Neural cell (in vitro differentiated cells): ENCODE data around the gene CLPX. TPM values are rescaled to one million over a fixed set of nuclear protein-coding genes. Genes with fewer than 3 reads are reported as not detected.
A peak's percentile ranks its signal among the peaks of the same experiment; 100 is the strongest.
"Not testable (repeated sequence)": the region's sequence is repeated elsewhere in the genome, so short reads cannot be mapped to it uniquely, and the experiment has no call there.

Experiments
- H2AFZ ChIP-seq: fragments of 200-600, 300-800 bp; sonication (generic), shearing (Covaris generic); 2 replicates; pipeline ENCODE4 v1.6.0; 2014; ENCODE audit warnings: low read depth, mild to moderate bottlenecking, antibody characterized with exemption, low read length, moderate library complexity
- H3F3A ChIP-seq: fragments of 200-600 bp; shearing (Covaris generic); 2 replicates; pipeline ENCODE4 v1.6.1; 2016; ENCODE audit warnings: mild to moderate bottlenecking, moderate library complexity, mixed read lengths, antibody characterized with exemption, low read length; ENCODE audit not compliant: insufficient read depth, poor library complexity, severe bottlenecking
- H3K27ac ChIP-seq: fragments of 200-600, 300-800 bp; sonication (generic), shearing (Covaris generic); 2 replicates; pipeline ENCODE4 v1.5.1; 2014; ENCODE audit warnings: mild to moderate bottlenecking, low read length, moderate library complexity
- H3K27me3 ChIP-seq: fragments of 300-800, 200-600 bp; sonication (generic), shearing (Covaris generic); 2 replicates; pipeline ENCODE4 v1.6.0; 2014; ENCODE audit warnings: mild to moderate bottlenecking, low read depth, low read length, moderate library complexity; ENCODE audit not compliant: insufficient read depth
- H3K36me3 ChIP-seq: fragments of 300-800, 200-600 bp; sonication (generic), shearing (Covaris generic); 2 replicates; pipeline ENCODE4 v1.5.1; 2014; ENCODE audit warnings: mild to moderate bottlenecking, antibody characterized with exemption, low read length, moderate library complexity; ENCODE audit not compliant: insufficient read depth
- H3K4me2 ChIP-seq: fragments of 300-800, 200-600 bp; sonication (generic), shearing (Covaris generic); 2 replicates; pipeline ENCODE4 v1.6.0; 2014; ENCODE audit warnings: mild to moderate bottlenecking, low read length
- H3K4me3 ChIP-seq: fragments of 300-800, 200-600 bp; sonication (generic), shearing (Covaris generic); 2 replicates; pipeline ENCODE4 v1.5.1; 2014; ENCODE audit warnings: mild to moderate bottlenecking, low read length, moderate library complexity
- H3K79me2 ChIP-seq: fragments of 200-600 bp; shearing (Covaris generic); replicated peaks from 2 replicates; pipeline ENCODE4 v1.6.0; 2014; ENCODE audit warnings: mild to moderate bottlenecking, low read length, moderate library complexity; ENCODE audit not compliant: insufficient read depth
- H3K9ac ChIP-seq: fragments of 300-800, 200-600 bp; sonication (generic), shearing (Covaris generic); 2 replicates; pipeline ENCODE4 v1.6.1; 2016; ENCODE audit warnings: mild to moderate bottlenecking, low read length, mixed read lengths
- H3K9me2 ChIP-seq: fragments of 200-600 bp; shearing (Covaris generic); 2 replicates; pipeline ENCODE4 v1.6.1; 2016; ENCODE audit warnings: mild to moderate bottlenecking, low read length, mixed read lengths; ENCODE audit not compliant: insufficient read depth
- H3K9me3 ChIP-seq: fragments of 200-600, 300-800 bp; sonication (generic), shearing (Covaris generic); 2 replicates; pipeline ENCODE4 v1.6.1; 2016; ENCODE audit warnings: mild to moderate bottlenecking, mixed run types, low read length, moderate library complexity, mixed read lengths
- H4K20me1 ChIP-seq: fragments of 200-600 bp; shearing (Covaris generic); 2 replicates; pipeline ENCODE4 v1.6.1; 2016; ENCODE audit warnings: mild to moderate bottlenecking, mixed run types; ENCODE audit not compliant: insufficient read depth
- EP300 ChIP-seq: fragments of 450-650 bp; conservative IDR thresholded peaks from 2 replicates; pipeline ENCODE4 v1.6.1; 2014; ENCODE audit warnings: antibody characterized with exemption, mild to moderate bottlenecking, moderate library complexity; ENCODE audit not compliant: poor library complexity, severe bottlenecking
- EZH2 ChIP-seq: fragments of 200-600, 300-800 bp; shearing (Covaris generic), sonication (generic); IDR thresholded peaks from 2 replicates; pipeline ENCODE4 v1.6.1; 2014; ENCODE audit warnings: antibody characterized with exemption, low read length, borderline replicate concordance, mild to moderate bottlenecking; ENCODE audit not compliant: insufficient read depth, poor library complexity, severe bottlenecking
- MXI1 ChIP-seq: fragments of 450-650 bp; conservative IDR thresholded peaks from 2 replicates; pipeline ENCODE4 v1.6.1; 2014; ENCODE audit warnings: antibody characterized with exemption, mild to moderate bottlenecking; ENCODE audit not compliant: poor library complexity, severe bottlenecking
- POLR2AphosphoS5 ChIP-seq: IDR thresholded peaks from 2 replicates; pipeline ENCODE4 v1.6.1; 2012
- RAD21 ChIP-seq: fragments of 450-650 bp; conservative IDR thresholded peaks from 2 replicates; pipeline ENCODE4 v1.6.1; 2014; ENCODE audit warnings: antibody characterized with exemption, mild to moderate bottlenecking, moderate library complexity
- SMC3 ChIP-seq: fragments of 450-650 bp; conservative IDR thresholded peaks from 2 replicates; pipeline ENCODE4 v1.6.1; 2014; ENCODE audit warnings: antibody characterized with exemption, mild to moderate bottlenecking, moderate library complexity; ENCODE audit not compliant: poor library complexity
- TAF1 ChIP-seq: IDR thresholded peaks from 2 replicates; pipeline ENCODE4 v1.6.1; 2012; ENCODE audit warnings: low read depth
- polyA plus RNA-seq: library from polyadenylated mRNA; depleted of rRNA; stranded (reverse); fragments of >200 nt; gene quantifications from 2 replicates; pipeline ENCODE4 v1.2.3, GENCODE V29; 2014
- TF ChIP-seq, protein P1 (sequence below): fragments of 450-650 bp; IDR thresholded peaks from 2 replicates; pipeline ENCODE4 v1.5.1; 2014; ENCODE audit warnings: antibody characterized with exemption, mild to moderate bottlenecking, moderate library complexity; ENCODE audit not compliant: poor library complexity, severe bottlenecking
- TF ChIP-seq, protein P2 (sequence below): IDR thresholded peaks from 2 replicates; pipeline ENCODE4 v1.6.1; 2012; ENCODE audit warnings: borderline replicate concordance

Gene CLPX
- polyA plus RNA-seq, 1 donor from 2014 or later = 44.9 TPM

DNA sequence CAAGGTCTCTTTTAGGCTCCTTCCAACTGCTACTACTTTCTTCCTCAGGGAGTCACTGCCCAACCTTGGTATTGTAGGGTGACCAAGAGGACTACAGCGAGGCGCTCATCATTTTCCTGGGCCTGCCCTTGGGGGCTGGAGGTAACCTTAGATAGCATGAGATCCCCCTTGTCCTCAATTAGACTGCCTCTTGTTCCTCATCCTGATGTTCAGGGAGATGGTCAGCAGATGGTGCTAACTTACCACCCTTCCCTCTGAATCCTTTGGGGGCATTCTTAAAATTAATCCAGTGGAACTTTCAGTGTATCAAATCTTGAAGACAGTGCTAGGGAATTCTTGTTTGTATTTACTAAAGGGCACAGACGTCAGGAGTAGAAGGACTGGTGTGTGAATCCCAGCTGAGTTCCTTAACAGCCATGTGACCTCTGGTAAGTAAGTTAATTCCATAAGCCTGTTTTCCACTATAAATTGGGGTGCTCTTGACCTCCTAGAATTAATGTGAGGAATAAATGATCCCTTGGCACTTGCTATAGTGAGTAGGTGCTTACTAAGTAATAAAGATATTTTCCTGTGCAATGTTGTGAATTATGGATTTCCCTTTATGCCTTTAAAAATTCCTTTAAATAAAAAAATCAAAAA, 4.1 kb upstream of the CLPX start:
- Histone ChIP-seq H3K36me3 (no peaks in the 10 kb centered on the region), H3K27ac (no peak overlapping the region), H4K20me1 (no peaks in the 10 kb centered on the region), H3K9me3 (no peaks in the 10 kb centered on the region), H3K9ac (no peak overlapping the region), H3K27me3 (no peaks in the 10 kb centered on the region), H3K4me2 (no peak overlapping the region), H3K79me2 (peaks cover 5% of the 10 kb centered on the region), H3K9me2 (no peaks in the 10 kb centered on the region), H3F3A (no peaks in the 10 kb centered on the region), H2AFZ (no peak overlapping the region), H3K4me3 (no peak overlapping the region)
- no peak for TF ChIP-seq POLR2AphosphoS5
- peak; percentile 86 for TF ChIP-seq SMC3
- peak; percentile 89 for TF ChIP-seq RAD21
- no peak for TF ChIP-seq EP300
- TF ChIP-seq TAF1 = no peak
- TF ChIP-seq, protein P1, sequence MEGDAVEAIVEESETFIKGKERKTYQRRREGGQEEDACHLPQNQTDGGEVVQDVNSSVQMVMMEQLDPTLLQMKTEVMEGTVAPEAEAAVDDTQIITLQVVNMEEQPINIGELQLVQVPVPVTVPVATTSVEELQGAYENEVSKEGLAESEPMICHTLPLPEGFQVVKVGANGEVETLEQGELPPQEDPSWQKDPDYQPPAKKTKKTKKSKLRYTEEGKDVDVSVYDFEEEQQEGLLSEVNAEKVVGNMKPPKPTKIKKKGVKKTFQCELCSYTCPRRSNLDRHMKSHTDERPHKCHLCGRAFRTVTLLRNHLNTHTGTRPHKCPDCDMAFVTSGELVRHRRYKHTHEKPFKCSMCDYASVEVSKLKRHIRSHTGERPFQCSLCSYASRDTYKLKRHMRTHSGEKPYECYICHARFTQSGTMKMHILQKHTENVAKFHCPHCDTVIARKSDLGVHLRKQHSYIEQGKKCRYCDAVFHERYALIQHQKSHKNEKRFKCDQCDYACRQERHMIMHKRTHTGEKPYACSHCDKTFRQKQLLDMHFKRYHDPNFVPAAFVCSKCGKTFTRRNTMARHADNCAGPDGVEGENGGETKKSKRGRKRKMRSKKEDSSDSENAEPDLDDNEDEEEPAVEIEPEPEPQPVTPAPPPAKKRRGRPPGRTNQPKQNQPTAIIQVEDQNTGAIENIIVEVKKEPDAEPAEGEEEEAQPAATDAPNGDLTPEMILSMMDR = peak; percentile 87

DNA sequence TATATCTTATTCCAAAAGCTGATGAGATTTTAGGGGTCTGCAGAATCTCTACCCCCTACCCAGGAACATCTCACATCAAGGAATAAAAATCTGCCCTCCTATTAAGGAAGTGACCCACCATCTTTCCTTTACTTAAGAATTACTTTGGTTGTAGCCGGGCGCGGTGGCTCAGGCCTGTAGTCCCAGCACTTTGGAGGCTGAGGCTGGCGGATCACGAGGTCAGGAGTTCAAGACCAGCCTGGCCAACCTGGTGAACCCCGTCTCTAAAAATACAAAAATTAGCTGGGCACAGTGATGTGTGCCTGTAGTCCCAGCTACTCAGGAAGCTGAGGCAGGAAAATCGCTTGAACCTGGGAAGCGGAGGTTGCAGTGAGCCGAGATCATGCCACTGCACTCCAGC, 3.3 kb upstream of the CLPX start:
- not testable (repeated sequence) for H3K27me3 ChIP-seq, H3K36me3 ChIP-seq, H4K20me1 ChIP-seq, H3F3A ChIP-seq, H3K9me3 ChIP-seq, H3K27ac ChIP-seq, H3K4me3 ChIP-seq, H2AFZ ChIP-seq, H3K9ac ChIP-seq, H3K4me2 ChIP-seq, H3K9me2 ChIP-seq
- peaks cover 13% of the 10 kb centered on the region for H3K79me2 ChIP-seq

DNA sequence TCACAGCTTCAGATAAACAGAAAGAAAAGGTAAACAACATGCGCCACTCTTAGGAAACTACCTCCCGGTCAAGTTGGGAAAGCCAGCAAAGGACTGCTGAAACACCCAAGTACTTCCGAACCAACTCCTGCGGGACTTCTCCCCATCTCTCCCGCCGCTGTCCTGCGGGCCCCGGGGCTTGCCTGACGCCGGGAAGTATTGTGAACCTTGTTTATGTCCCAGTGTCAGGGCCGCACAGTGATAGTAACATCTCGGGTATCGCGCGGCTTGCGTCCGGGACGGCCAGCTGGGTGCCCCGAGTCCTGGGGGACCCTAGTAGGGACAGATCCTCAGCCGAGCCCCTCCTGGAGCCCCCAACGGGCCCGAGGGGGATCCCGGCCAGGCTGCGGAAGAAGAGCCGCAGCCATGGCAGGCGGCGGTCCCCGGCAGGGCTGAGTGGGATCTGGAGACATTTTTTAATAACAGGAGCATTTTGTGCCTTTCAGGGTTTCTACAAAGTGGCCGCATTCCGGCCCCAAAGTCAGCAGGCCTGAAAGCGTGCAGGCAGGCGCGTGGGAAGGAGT, 756 bp downstream of the CLPX start:
- Histone ChIP-seq H3K36me3 (peaks cover 9% of the 10 kb centered on the region), H3K27me3 (no peaks in the 10 kb centered on the region), H3K9me3 (no peaks in the 10 kb centered on the region), H3K4me2 (peak overlapping the region; percentile 95), H3K79me2 (peaks cover 47% of the 10 kb centered on the region), H3K9ac (peak overlapping the region; percentile 93), H3K9me2 (no peaks in the 10 kb centered on the region), H3K27ac (peak overlapping the region; percentile 88), H3K4me3 (peak overlapping the region; percentile 88), H2AFZ (peak overlapping the region; percentile 56), H3F3A (no peaks in the 10 kb centered on the region), H4K20me1 (no peaks in the 10 kb centered on the region)
- no peak for TF ChIP-seq RAD21
- TF ChIP-seq SMC3 = no peak
- peak; percentile 65 for TF ChIP-seq MXI1
- TF ChIP-seq, protein P2, sequence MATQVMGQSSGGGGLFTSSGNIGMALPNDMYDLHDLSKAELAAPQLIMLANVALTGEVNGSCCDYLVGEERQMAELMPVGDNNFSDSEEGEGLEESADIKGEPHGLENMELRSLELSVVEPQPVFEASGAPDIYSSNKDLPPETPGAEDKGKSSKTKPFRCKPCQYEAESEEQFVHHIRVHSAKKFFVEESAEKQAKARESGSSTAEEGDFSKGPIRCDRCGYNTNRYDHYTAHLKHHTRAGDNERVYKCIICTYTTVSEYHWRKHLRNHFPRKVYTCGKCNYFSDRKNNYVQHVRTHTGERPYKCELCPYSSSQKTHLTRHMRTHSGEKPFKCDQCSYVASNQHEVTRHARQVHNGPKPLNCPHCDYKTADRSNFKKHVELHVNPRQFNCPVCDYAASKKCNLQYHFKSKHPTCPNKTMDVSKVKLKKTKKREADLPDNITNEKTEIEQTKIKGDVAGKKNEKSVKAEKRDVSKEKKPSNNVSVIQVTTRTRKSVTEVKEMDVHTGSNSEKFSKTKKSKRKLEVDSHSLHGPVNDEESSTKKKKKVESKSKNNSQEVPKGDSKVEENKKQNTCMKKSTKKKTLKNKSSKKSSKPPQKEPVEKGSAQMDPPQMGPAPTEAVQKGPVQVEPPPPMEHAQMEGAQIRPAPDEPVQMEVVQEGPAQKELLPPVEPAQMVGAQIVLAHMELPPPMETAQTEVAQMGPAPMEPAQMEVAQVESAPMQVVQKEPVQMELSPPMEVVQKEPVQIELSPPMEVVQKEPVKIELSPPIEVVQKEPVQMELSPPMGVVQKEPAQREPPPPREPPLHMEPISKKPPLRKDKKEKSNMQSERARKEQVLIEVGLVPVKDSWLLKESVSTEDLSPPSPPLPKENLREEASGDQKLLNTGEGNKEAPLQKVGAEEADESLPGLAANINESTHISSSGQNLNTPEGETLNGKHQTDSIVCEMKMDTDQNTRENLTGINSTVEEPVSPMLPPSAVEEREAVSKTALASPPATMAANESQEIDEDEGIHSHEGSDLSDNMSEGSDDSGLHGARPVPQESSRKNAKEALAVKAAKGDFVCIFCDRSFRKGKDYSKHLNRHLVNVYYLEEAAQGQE = no peak
- no peak for TF ChIP-seq EZH2
- no peak for TF ChIP-seq POLR2AphosphoS5
- no peak for TF ChIP-seq EP300
- TF ChIP-seq TAF1 = no peak
